ENCODE data around the gene ROBO1.

DNA sequence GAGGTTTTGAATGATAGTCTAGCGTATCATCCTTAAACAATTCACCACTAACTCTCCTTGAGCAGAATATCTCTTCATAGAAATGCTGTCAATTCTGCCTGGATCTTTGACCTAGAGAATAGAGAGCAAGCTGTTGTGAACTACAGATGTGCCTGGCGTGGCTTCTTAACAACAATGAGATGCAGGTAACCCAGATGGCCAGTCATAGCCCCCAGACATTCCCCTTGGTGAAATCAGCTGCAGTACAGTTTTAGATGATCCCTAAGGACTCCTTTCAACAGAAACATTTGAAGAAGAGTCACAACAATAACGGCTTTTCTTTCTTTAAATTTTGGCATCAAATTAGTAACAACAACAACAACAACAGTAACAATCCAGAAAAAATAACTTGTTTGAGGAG lies 1041.3 kb downstream of the ROBO1 start:
- TF ChIP-seq, protein P1, sequence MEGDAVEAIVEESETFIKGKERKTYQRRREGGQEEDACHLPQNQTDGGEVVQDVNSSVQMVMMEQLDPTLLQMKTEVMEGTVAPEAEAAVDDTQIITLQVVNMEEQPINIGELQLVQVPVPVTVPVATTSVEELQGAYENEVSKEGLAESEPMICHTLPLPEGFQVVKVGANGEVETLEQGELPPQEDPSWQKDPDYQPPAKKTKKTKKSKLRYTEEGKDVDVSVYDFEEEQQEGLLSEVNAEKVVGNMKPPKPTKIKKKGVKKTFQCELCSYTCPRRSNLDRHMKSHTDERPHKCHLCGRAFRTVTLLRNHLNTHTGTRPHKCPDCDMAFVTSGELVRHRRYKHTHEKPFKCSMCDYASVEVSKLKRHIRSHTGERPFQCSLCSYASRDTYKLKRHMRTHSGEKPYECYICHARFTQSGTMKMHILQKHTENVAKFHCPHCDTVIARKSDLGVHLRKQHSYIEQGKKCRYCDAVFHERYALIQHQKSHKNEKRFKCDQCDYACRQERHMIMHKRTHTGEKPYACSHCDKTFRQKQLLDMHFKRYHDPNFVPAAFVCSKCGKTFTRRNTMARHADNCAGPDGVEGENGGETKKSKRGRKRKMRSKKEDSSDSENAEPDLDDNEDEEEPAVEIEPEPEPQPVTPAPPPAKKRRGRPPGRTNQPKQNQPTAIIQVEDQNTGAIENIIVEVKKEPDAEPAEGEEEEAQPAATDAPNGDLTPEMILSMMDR (IDR thresholded peaks at IDR 0.05): no peak
- no peak for TF ChIP-seq POLR2A (IDR thresholded peaks at IDR 0.05)
